Peyer's patch (tissue), 4 donors: ENCODE data around the gene KRTAP5-3. TPM values are rescaled to one million over a fixed set of nuclear protein-coding genes. Genes with fewer than 3 reads are reported as not detected.

Experiments used
- DNase-seq, 3 donors: peaks; one replicate each; pipeline ENCODE4 v3.0.0-alpha.2; 2017 to 2019
- H3K27ac ChIP-seq, 4 donors: fragments of 200-600 bp; sonication (generic); one replicate each; pipeline ENCODE4 v1.5.1; 2016 to 2019
- H3K27me3 ChIP-seq, 2 donors: fragments of 200-600 bp; sonication (generic); one replicate each; pipeline ENCODE4 v1.5.1; 2019
- H3K36me3 ChIP-seq, 3 donors: fragments of 200-600 bp; sonication (generic); one replicate each; pipeline ENCODE4 v1.5.1; 2016 to 2019
- H3K4me1 ChIP-seq, 4 donors: fragments of 200-600 bp; sonication (generic); one replicate each; pipeline ENCODE4 v1.5.1; 2016 to 2019
- H3K4me3 ChIP-seq, 4 donors: fragments of 200-600 bp; sonication (generic); 1 replicate in 3 of 4; 2 replicates in 1 of 4; pipeline ENCODE4 v1.5.1; 2016 to 2019; ENCODE audit warnings: mild to moderate bottlenecking in 1 of 4
- H3K9me3 ChIP-seq, 4 donors: fragments of 200-600 bp; sonication (generic); one replicate each; pipeline ENCODE4 v1.5.1; 2016 to 2019; ENCODE audit warnings: mild to moderate bottlenecking in 1 of 4
- CTCF ChIP-seq, 6 experiments: fragments of 450-650 bp in 4 of 6; fragments of 200-600 bp in 2 of 6; sonication (generic) in 1 of 6; IDR thresholded peaks; one replicate each; pipeline ENCODE4 v1.5.1; 2017 to 2019; ENCODE audit warnings: antibody characterized with exemption in 6 of 6, mild to moderate bottlenecking in 3 of 6, moderate library complexity in 1 of 6
- POLR2A ChIP-seq, 2 donors: fragments of 450-650 bp; IDR thresholded peaks; one replicate each; pipeline ENCODE4 v1.5.1; 2017; ENCODE audit warnings: antibody characterized with exemption in 2 of 2, mild to moderate bottlenecking in 2 of 2, moderate library complexity in 2 of 2
- total RNA-seq, 4 donors: library from RNA; depleted of rRNA; stranded (reverse); fragments of >200 nt; gene quantifications; one replicate each; pipeline ENCODE4 v1.1.0, GENCODE V29; 2016

KRTAP5-3 gene
- total RNA-seq, 4 donors from 2014 or later = not detected

GRCh38 chr11:1653541-1654387, 45.5 kb upstream of the KRTAP5-3 start:
- H3K4me1 ChIP-seq = peaks cover 0 to 11% (median 2%) of the 10 kb centered on the region in 4 donors
- no peak overlapping the region for H3K27ac ChIP-seq
- TF ChIP-seq CTCF (IDR thresholded peaks at IDR 0.05) (no peak), POLR2A (IDR thresholded peaks at IDR 0.05) (no peak)
- no peak for DNase-seq
- H3K36me3 ChIP-seq = no peaks in the 10 kb centered on the region
- no peak overlapping the region for H3K4me3 ChIP-seq
- no peaks in the 10 kb centered on the region for H3K27me3 ChIP-seq
- no peaks in the 10 kb centered on the region for H3K9me3 ChIP-seq

GRCh38 chr11:1652771-1653540, 44.7 kb upstream of the KRTAP5-3 start:
- H3K9me3 ChIP-seq = no peaks in the 10 kb centered on the region
- peaks cover 0 to 11% (median 2%) of the 10 kb centered on the region in 4 donors for H3K4me1 ChIP-seq
- peak; percentile 93 to 98 (median 96) for TF ChIP-seq CTCF (IDR thresholded peaks at IDR 0.05)
- TF ChIP-seq POLR2A (IDR thresholded peaks at IDR 0.05) = no peak
- H3K27ac ChIP-seq = no peak overlapping the region
- H3K27me3 ChIP-seq = no peaks in the 10 kb centered on the region
- no peaks in the 10 kb centered on the region for H3K36me3 ChIP-seq
- DNase-seq = peak; percentile 62 to 87 (median 82)
- H3K4me3 ChIP-seq = no peak overlapping the region

GRCh38 chr11:1652442-1652770, 44.1 kb upstream of the KRTAP5-3 start:
- H3K27me3 ChIP-seq = no peaks in the 10 kb centered on the region
- no peak for DNase-seq
- H3K4me3 ChIP-seq = no peak overlapping the region
- no peaks in the 10 kb centered on the region for H3K9me3 ChIP-seq
- H3K36me3 ChIP-seq = no peaks in the 10 kb centered on the region
- H3K27ac ChIP-seq = no peak overlapping the region
- H3K4me1 ChIP-seq = peaks cover 0 to 11% (median 2%) of the 10 kb centered on the region in 4 donors
- no peak for TF ChIP-seq POLR2A (IDR thresholded peaks at IDR 0.05)
- no peak for TF ChIP-seq CTCF (IDR thresholded peaks at IDR 0.05)

GRCh38 chr11:1652026-1652425, 43.8 kb upstream of the KRTAP5-3 start:
- Histone ChIP-seq H3K4me3 (no peak overlapping the region), H3K9me3 (no peaks in the 10 kb centered on the region), H3K27me3 (no peaks in the 10 kb centered on the region), H3K27ac (no peak overlapping the region), H3K36me3 (no peaks in the 10 kb centered on the region), H3K4me1 (peaks cover 0 to 11% (median 2%) of the 10 kb centered on the region in 4 donors)
- peak in 2 of 3 donors; percentile 38 to 45 for DNase-seq
- no peak for TF ChIP-seq POLR2A (IDR thresholded peaks at IDR 0.05)
- TF ChIP-seq CTCF (IDR thresholded peaks at IDR 0.05) = no peak

GRCh38 chr11:1651411-1651980, 43.2 kb upstream of the KRTAP5-3 start:
- DNase-seq = peak in 2 of 3 donors; percentile 5 to 14
- Histone ChIP-seq H3K4me1 (peaks cover 0 to 11% (median 2%) of the 10 kb centered on the region in 4 donors), H3K4me3 (no peak overlapping the region), H3K27me3 (no peaks in the 10 kb centered on the region), H3K36me3 (no peaks in the 10 kb centered on the region), H3K27ac (no peak overlapping the region), H3K9me3 (no peaks in the 10 kb centered on the region)
- no peak for TF ChIP-seq POLR2A (IDR thresholded peaks at IDR 0.05)
- no peak for TF ChIP-seq CTCF (IDR thresholded peaks at IDR 0.05)
